Neural cell (in vitro differentiated cells): ENCODE data around the gene IPO11. TPM values are rescaled to one million over a fixed set of nuclear protein-coding genes. Genes with fewer than 3 reads are reported as not detected.

Experiments
- H2AFZ ChIP-seq: fragments of 200-600, 300-800 bp; sonication (generic), shearing (Covaris generic); 2 replicates; pipeline ENCODE4 v1.6.0; 2014; ENCODE audit warnings: low read depth, mild to moderate bottlenecking, antibody characterized with exemption, low read length, moderate library complexity
- H3F3A ChIP-seq: fragments of 200-600 bp; shearing (Covaris generic); 2 replicates; pipeline ENCODE4 v1.6.1; 2016; ENCODE audit warnings: mild to moderate bottlenecking, moderate library complexity, mixed read lengths, antibody characterized with exemption, low read length; ENCODE audit not compliant: insufficient read depth, poor library complexity, severe bottlenecking
- H3K27ac ChIP-seq: fragments of 200-600, 300-800 bp; sonication (generic), shearing (Covaris generic); 2 replicates; pipeline ENCODE4 v1.5.1; 2014; ENCODE audit warnings: mild to moderate bottlenecking, low read length, moderate library complexity
- H3K27me3 ChIP-seq: fragments of 300-800, 200-600 bp; sonication (generic), shearing (Covaris generic); 2 replicates; pipeline ENCODE4 v1.6.0; 2014; ENCODE audit warnings: mild to moderate bottlenecking, low read depth, low read length, moderate library complexity; ENCODE audit not compliant: insufficient read depth
- H3K36me3 ChIP-seq: fragments of 300-800, 200-600 bp; sonication (generic), shearing (Covaris generic); 2 replicates; pipeline ENCODE4 v1.5.1; 2014; ENCODE audit warnings: mild to moderate bottlenecking, antibody characterized with exemption, low read length, moderate library complexity; ENCODE audit not compliant: insufficient read depth
- H3K4me2 ChIP-seq: fragments of 300-800, 200-600 bp; sonication (generic), shearing (Covaris generic); 2 replicates; pipeline ENCODE4 v1.6.0; 2014; ENCODE audit warnings: mild to moderate bottlenecking, low read length
- H3K4me3 ChIP-seq: fragments of 300-800, 200-600 bp; sonication (generic), shearing (Covaris generic); 2 replicates; pipeline ENCODE4 v1.5.1; 2014; ENCODE audit warnings: mild to moderate bottlenecking, low read length, moderate library complexity
- H3K79me2 ChIP-seq: fragments of 200-600 bp; shearing (Covaris generic); replicated peaks from 2 replicates; pipeline ENCODE4 v1.6.0; 2014; ENCODE audit warnings: mild to moderate bottlenecking, low read length, moderate library complexity; ENCODE audit not compliant: insufficient read depth
- H3K9ac ChIP-seq: fragments of 300-800, 200-600 bp; sonication (generic), shearing (Covaris generic); 2 replicates; pipeline ENCODE4 v1.6.1; 2016; ENCODE audit warnings: mild to moderate bottlenecking, low read length, mixed read lengths
- H3K9me2 ChIP-seq: fragments of 200-600 bp; shearing (Covaris generic); 2 replicates; pipeline ENCODE4 v1.6.1; 2016; ENCODE audit warnings: mild to moderate bottlenecking, low read length, mixed read lengths; ENCODE audit not compliant: insufficient read depth
- H3K9me3 ChIP-seq: fragments of 200-600, 300-800 bp; sonication (generic), shearing (Covaris generic); 2 replicates; pipeline ENCODE4 v1.6.1; 2016; ENCODE audit warnings: mild to moderate bottlenecking, mixed run types, low read length, moderate library complexity, mixed read lengths
- H4K20me1 ChIP-seq: fragments of 200-600 bp; shearing (Covaris generic); 2 replicates; pipeline ENCODE4 v1.6.1; 2016; ENCODE audit warnings: mild to moderate bottlenecking, mixed run types; ENCODE audit not compliant: insufficient read depth
- CTCF ChIP-seq: fragments of 450-650 bp; IDR thresholded peaks from 2 replicates; pipeline ENCODE4 v1.5.1; 2014; ENCODE audit warnings: antibody characterized with exemption, mild to moderate bottlenecking, moderate library complexity; ENCODE audit not compliant: poor library complexity, severe bottlenecking
- EP300 ChIP-seq: fragments of 450-650 bp; conservative IDR thresholded peaks from 2 replicates; pipeline ENCODE4 v1.6.1; 2014; ENCODE audit warnings: antibody characterized with exemption, mild to moderate bottlenecking, moderate library complexity; ENCODE audit not compliant: poor library complexity, severe bottlenecking
- EZH2 ChIP-seq: fragments of 200-600, 300-800 bp; shearing (Covaris generic), sonication (generic); IDR thresholded peaks from 2 replicates; pipeline ENCODE4 v1.6.1; 2014; ENCODE audit warnings: antibody characterized with exemption, low read length, borderline replicate concordance, mild to moderate bottlenecking; ENCODE audit not compliant: insufficient read depth, poor library complexity, severe bottlenecking
- MXI1 ChIP-seq: fragments of 450-650 bp; conservative IDR thresholded peaks from 2 replicates; pipeline ENCODE4 v1.6.1; 2014; ENCODE audit warnings: antibody characterized with exemption, mild to moderate bottlenecking; ENCODE audit not compliant: poor library complexity, severe bottlenecking
- POLR2AphosphoS5 ChIP-seq: IDR thresholded peaks from 2 replicates; pipeline ENCODE4 v1.6.1; 2012
- RAD21 ChIP-seq: fragments of 450-650 bp; conservative IDR thresholded peaks from 2 replicates; pipeline ENCODE4 v1.6.1; 2014; ENCODE audit warnings: antibody characterized with exemption, mild to moderate bottlenecking, moderate library complexity
- REST ChIP-seq: IDR thresholded peaks from 2 replicates; pipeline ENCODE4 v1.6.1; 2012; ENCODE audit warnings: borderline replicate concordance
- SMC3 ChIP-seq: fragments of 450-650 bp; conservative IDR thresholded peaks from 2 replicates; pipeline ENCODE4 v1.6.1; 2014; ENCODE audit warnings: antibody characterized with exemption, mild to moderate bottlenecking, moderate library complexity; ENCODE audit not compliant: poor library complexity
- TAF1 ChIP-seq: IDR thresholded peaks from 2 replicates; pipeline ENCODE4 v1.6.1; 2012; ENCODE audit warnings: low read depth
- polyA minus RNA-seq: library from RNA; depleted of rRNA, polyadenylated mRNA; stranded (reverse); fragments of >200 nt; gene quantifications from 2 replicates; pipeline ENCODE4 v1.2.3, GENCODE V29; 2014
- polyA plus RNA-seq: library from polyadenylated mRNA; depleted of rRNA; stranded (reverse); fragments of >200 nt; gene quantifications from 2 replicates; pipeline ENCODE4 v1.2.3, GENCODE V29; 2014

IPO11 gene
- 11.8 and 12.5 TPM in 2 replicates for polyA plus RNA-seq
- 36.5 and 42.0 TPM in 2 replicates for polyA minus RNA-seq

- H3F3A ChIP-seq, result no peaks in the 10 kb centered on the region
- peak; percentile 59 for TF ChIP-seq TAF1
- TF ChIP-seq CTCF, result peak; percentile 23
- peak; percentile 57 for TF ChIP-seq EP300
- peak; percentile 95 for TF ChIP-seq POLR2AphosphoS5
- TF ChIP-seq RAD21, result no peak
- TF ChIP-seq EZH2, result no peak
- TF ChIP-seq SMC3, result peak; percentile 55
- TF ChIP-seq MXI1, result peak; percentile 99
- peak; percentile 63 for TF ChIP-seq REST
- H2AFZ ChIP-seq, result peak within 1 kb of the TSS; percentile 62
- H3K27ac ChIP-seq, result peak within 1 kb of the TSS; percentile 91
- peaks cover 36% of the 10 kb centered on the region for H3K79me2 ChIP-seq
- H3K36me3 ChIP-seq, result no peaks in the 10 kb centered on the region
- H3K9me2 ChIP-seq, result no peaks in the 10 kb centered on the region
- H3K4me2 ChIP-seq, result peak within 1 kb of the TSS; percentile 82
- peak within 1 kb of the TSS; percentile 74 for H3K9ac ChIP-seq
- H4K20me1 ChIP-seq, result no peaks in the 10 kb centered on the region
- no peaks in the 10 kb centered on the region for H3K27me3 ChIP-seq
- no peaks in the 10 kb centered on the region for H3K9me3 ChIP-seq
- H3K4me3 ChIP-seq, result peak within 1 kb of the TSS; percentile 77
Observed at GRCh38 chr5:62412549-62413329, at the start of gene IPO11. TSS of gene IPO11 (plus strand) at chr5:62412763. CDS start at chr5:62437280, 24,517 bp downstream.

- Histone ChIP-seq H3K4me3 (no peak overlapping the region), H3K9me3 (no peaks in the 10 kb centered on the region), H3K4me2 (no peak overlapping the region), H3K79me2 (no peaks in the 10 kb centered on the region), H3K9me2 (no peaks in the 10 kb centered on the region), H3K9ac (no peak overlapping the region), H3K36me3 (peaks cover 29% of the 10 kb centered on the region), H2AFZ (no peak overlapping the region), H3F3A (no peaks in the 10 kb centered on the region), H4K20me1 (no peaks in the 10 kb centered on the region), H3K27ac (no peak overlapping the region), H3K27me3 (no peaks in the 10 kb centered on the region)
- TF ChIP-seq MXI1, result no peak
- TF ChIP-seq EZH2, result no peak
- no peak for TF ChIP-seq RAD21
Observed at GRCh38 chr5:62369039-62369438, 43.5 kb upstream of the IPO11 start.
